Neural cell (in vitro differentiated cells): ENCODE data around the gene RASSF8.

Source experiments
- EP300 ChIP-seq: fragments of 450-650 bp; conservative IDR thresholded peaks from 2 replicates; pipeline ENCODE4 v1.6.1; 2014; ENCODE audit warnings: antibody characterized with exemption, mild to moderate bottlenecking, moderate library complexity; ENCODE audit not compliant: poor library complexity, severe bottlenecking
- EZH2 ChIP-seq: fragments of 200-600, 300-800 bp; shearing (Covaris generic), sonication (generic); IDR thresholded peaks from 2 replicates; pipeline ENCODE4 v1.6.1; 2014; ENCODE audit warnings: antibody characterized with exemption, low read length, borderline replicate concordance, mild to moderate bottlenecking; ENCODE audit not compliant: insufficient read depth, poor library complexity, severe bottlenecking
- MXI1 ChIP-seq: fragments of 450-650 bp; conservative IDR thresholded peaks from 2 replicates; pipeline ENCODE4 v1.6.1; 2014; ENCODE audit warnings: antibody characterized with exemption, mild to moderate bottlenecking; ENCODE audit not compliant: poor library complexity, severe bottlenecking
- POLR2AphosphoS5 ChIP-seq: IDR thresholded peaks from 2 replicates; pipeline ENCODE4 v1.6.1; 2012
- RAD21 ChIP-seq: fragments of 450-650 bp; conservative IDR thresholded peaks from 2 replicates; pipeline ENCODE4 v1.6.1; 2014; ENCODE audit warnings: antibody characterized with exemption, mild to moderate bottlenecking, moderate library complexity
- TAF1 ChIP-seq: IDR thresholded peaks from 2 replicates; pipeline ENCODE4 v1.6.1; 2012; ENCODE audit warnings: low read depth
- TF ChIP-seq, protein P1 (sequence below): fragments of 450-650 bp; IDR thresholded peaks from 2 replicates; pipeline ENCODE4 v1.5.1; 2014; ENCODE audit warnings: antibody characterized with exemption, mild to moderate bottlenecking, moderate library complexity; ENCODE audit not compliant: poor library complexity, severe bottlenecking

DNA sequence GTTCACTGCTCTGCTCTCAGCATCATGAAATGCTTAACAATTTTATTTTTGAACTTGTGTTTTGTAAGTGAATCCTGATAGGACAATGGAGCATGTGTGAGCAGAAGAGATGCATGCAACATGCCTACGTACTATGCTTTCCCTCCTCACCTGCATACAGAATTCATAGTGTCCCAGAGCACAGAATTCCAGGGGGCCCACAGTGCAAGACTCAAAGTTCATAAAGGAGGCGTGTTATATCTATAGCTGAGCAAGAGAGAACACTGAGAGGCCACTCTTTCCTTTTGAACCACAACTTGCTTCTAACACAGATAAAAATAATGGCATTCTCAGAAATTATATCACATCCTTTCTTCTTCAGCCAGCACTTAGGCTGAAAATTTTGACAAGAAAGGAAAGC lies 137.6 kb downstream of the RASSF8 start:
- TF ChIP-seq, protein P1, sequence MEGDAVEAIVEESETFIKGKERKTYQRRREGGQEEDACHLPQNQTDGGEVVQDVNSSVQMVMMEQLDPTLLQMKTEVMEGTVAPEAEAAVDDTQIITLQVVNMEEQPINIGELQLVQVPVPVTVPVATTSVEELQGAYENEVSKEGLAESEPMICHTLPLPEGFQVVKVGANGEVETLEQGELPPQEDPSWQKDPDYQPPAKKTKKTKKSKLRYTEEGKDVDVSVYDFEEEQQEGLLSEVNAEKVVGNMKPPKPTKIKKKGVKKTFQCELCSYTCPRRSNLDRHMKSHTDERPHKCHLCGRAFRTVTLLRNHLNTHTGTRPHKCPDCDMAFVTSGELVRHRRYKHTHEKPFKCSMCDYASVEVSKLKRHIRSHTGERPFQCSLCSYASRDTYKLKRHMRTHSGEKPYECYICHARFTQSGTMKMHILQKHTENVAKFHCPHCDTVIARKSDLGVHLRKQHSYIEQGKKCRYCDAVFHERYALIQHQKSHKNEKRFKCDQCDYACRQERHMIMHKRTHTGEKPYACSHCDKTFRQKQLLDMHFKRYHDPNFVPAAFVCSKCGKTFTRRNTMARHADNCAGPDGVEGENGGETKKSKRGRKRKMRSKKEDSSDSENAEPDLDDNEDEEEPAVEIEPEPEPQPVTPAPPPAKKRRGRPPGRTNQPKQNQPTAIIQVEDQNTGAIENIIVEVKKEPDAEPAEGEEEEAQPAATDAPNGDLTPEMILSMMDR: no peak
- TF ChIP-seq EZH2 (no peak), POLR2AphosphoS5 (no peak), MXI1 (no peak), TAF1 (no peak), RAD21 (no peak), EP300 (no peak)
